Bronchial epithelial cell (primary cell): ENCODE results near the gene GPX3. TPM values are rescaled to one million over a fixed set of nuclear protein-coding genes. Genes with fewer than 3 reads are reported as not detected.
A peak's percentile ranks its signal among the peaks of the same experiment; 100 is the strongest.

ENCODE experiments used
- DNase-seq: peaks from one replicate; pipeline ENCODE4 v3.0.0-alpha.2; 2010; ENCODE audit warnings: low read depth
- FAIRE-seq: peaks from 2 replicates; lab custom pipeline; 2011; peaks lifted over from hg19 to GRCh38; lab: Jason Lieb, UNC
- H3K27me3 ChIP-seq: 2 replicates; pipeline ENCODE4 v1.5.1; 2011; ENCODE audit warnings: low read length; ENCODE audit not compliant: control insufficient read depth, insufficient read depth
- H3K36me3 ChIP-seq: 2 replicates; pipeline ENCODE4 v1.5.1; 2011; ENCODE audit warnings: low read length; ENCODE audit not compliant: control insufficient read depth, insufficient read depth
- H3K4me3 ChIP-seq: 2 replicates; pipeline ENCODE4 v1.5.1; 2011; ENCODE audit warnings: mild to moderate bottlenecking, low read depth, low read length, control low read depth
- CTCF ChIP-seq: IDR thresholded peaks from 2 replicates; pipeline ENCODE4 v1.5.1; 2011; ENCODE audit warnings: mild to moderate bottlenecking, moderate library complexity, low read length, control low read depth, inconsistent platforms; ENCODE audit not compliant: insufficient read depth, severe bottlenecking
- total RNA-seq: library from RNA; depleted of rRNA; stranded (reverse); fragments of >200 nt; gene quantifications from 2 replicates; pipeline ENCODE4 v1.2.1, GENCODE V29; 2014

Gene GPX3
- total RNA-seq, 1 donor from 2014 or later, result 79.0 TPM

- DNase-seq (no peak), FAIRE-seq (no peak)
- no peak for TF ChIP-seq CTCF
- no peak overlapping the region for H3K4me3 ChIP-seq
- H3K36me3 ChIP-seq, result no peaks in the 10 kb centered on the region
- no peaks in the 10 kb centered on the region for H3K27me3 ChIP-seq
Observed at GRCh38 chr5:151014680-151015343, 5.6 kb upstream of the GPX3 start.

GRCh38 chr5:151015974-151016587, 4.3 kb upstream of the GPX3 start:
- TF ChIP-seq CTCF, result no peak
- FAIRE-seq, result no peak

GRCh38 chr5:151016700-151017099, 3.7 kb upstream of the GPX3 start:
- Histone ChIP-seq H3K4me3 (no peak overlapping the region), H3K36me3 (no peaks in the 10 kb centered on the region), H3K27me3 (no peaks in the 10 kb centered on the region)
- no peak for FAIRE-seq
- no peak for TF ChIP-seq CTCF
- no peak for DNase-seq

More at GRCh38 chr5:151015974-151016587, 4.3 kb upstream of the GPX3 start:
- Histone ChIP-seq H3K4me3 (no peak overlapping the region), H3K36me3 (no peaks in the 10 kb centered on the region), H3K27me3 (no peaks in the 10 kb centered on the region)
- DNase-seq, result no peak

- H3K4me3 ChIP-seq, result no peak overlapping the region
Observed at GRCh38 chr5:151017897-151018296, 2.5 kb upstream of the GPX3 start.

GRCh38 chr5:151018846-151019245, 1.5 kb upstream of the GPX3 start:
- no peak for TF ChIP-seq CTCF
- no peak overlapping the region for H3K4me3 ChIP-seq
- DNase-seq (no peak), FAIRE-seq (peak; percentile 18)
- H3K36me3 ChIP-seq, result no peaks in the 10 kb centered on the region
- no peaks in the 10 kb centered on the region for H3K27me3 ChIP-seq

More at GRCh38 chr5:151017897-151018296, 2.5 kb upstream of the GPX3 start:
- FAIRE-seq (no peak), DNase-seq (no peak)
- no peaks in the 10 kb centered on the region for H3K36me3 ChIP-seq
- H3K27me3 ChIP-seq, result no peaks in the 10 kb centered on the region
- no peak for TF ChIP-seq CTCF

GRCh38 chr5:151019331-151019730, 1.1 kb upstream of the GPX3 start:
- DNase-seq, result no peak
- no peak for FAIRE-seq
- no peak for TF ChIP-seq CTCF
- Histone ChIP-seq H3K4me3 (no peak overlapping the region), H3K27me3 (no peaks in the 10 kb centered on the region), H3K36me3 (no peaks in the 10 kb centered on the region)
